SIG-M5 treated with dmso at 0.1 percent for 504 hours (cell line): ENCODE measurements around the gene ADAT2.
A peak's percentile ranks its signal among the peaks of the same experiment; 100 is the strongest.
"Not testable (repeated sequence)": the region's sequence is repeated elsewhere in the genome, so short reads cannot be mapped to it uniquely, and the experiment has no call there.

Experiments used
- DNase-seq: peaks from one replicate; lab custom pipeline; 2025; ENCODE audit not compliant: unreplicated experiment; lab: John Stamatoyannopoulos, UW

The ADAT2 gene

DNA sequence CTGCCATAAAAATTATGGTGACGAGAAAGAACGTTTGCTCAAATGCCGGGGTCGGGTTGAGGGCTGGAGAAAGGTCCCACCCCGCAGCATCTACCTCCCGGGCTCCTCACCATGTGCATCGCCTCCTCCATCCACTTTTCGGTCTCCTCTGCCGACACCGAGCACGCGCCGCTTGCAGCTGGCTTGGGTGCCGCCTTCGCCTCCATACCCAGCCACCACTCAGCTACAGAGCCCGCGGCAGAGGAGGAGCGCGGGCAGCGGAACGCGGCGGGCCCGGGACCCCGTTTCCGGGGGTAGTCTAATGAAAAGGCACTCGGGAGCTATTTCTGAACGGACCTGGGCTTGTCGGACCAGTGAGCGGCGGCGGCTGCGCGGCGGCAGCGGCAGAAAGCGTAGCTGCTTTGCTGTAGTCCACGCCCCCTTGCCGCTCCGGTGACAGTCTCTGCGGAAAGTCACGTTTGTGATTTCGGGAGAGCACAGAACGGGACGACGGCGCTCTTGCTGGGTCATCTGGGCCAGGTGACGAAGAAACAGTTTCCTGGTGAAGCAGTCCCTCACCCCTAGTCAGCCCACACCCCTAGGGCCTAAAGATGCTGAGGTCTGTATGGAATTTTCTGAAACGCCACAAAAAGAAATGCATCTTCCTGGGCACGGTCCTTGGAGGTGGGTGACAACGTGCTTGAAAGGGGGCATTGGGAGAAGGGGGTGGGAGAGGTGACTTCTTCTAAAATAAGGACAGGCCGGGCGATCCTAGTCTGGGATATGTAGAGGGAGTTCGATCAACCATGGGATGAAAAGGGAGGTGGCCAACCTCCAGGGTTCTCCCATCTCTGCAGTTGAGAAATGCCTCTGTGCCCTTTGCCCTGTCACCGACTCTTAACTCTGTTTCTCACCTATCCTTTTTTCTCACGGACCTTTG, at the start of gene ADAT2, which contains the start of gene PEX3:
Gene ADAT2 (minus strand): TSS at position 243 of the 919 bp plus-strand sequence. CDS start 37 bp downstream, at position 206.
Gene PEX3 (plus strand): TSS at position 353 of the 919 bp plus-strand sequence. CDS start 238 bp downstream, at position 591.
- DNase-seq: peak; percentile 95

- no peak for DNase-seq
Measured at GRCh38 chr6:143498428-143498827, 47.9 kb upstream of the ADAT2 start.

- no peak for DNase-seq
Measured at GRCh38 chr6:143496974-143497373, 46.5 kb upstream of the ADAT2 start.

GRCh38 chr6:143490775-143491174, 40.3 kb upstream of the ADAT2 start:
- no peak for DNase-seq

DNA sequence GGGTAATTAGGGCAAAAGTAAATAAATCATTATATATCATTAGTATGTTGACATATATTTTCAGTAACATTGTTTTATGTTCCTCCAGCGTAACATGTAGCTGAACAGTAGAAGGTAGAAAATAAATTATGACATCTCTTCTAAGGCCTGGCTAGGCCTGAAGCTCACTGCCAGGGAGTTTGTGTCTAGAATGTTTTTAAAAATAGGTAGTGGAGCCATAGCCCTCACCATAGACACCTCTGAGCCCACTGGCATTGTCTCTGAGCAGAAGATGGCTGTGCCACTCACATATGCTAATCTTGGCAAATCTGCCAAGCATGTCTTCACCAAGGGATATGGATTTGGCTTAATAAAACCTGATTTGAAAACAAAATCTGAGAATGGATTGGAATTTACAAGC, 39.7 kb upstream of the ADAT2 start:
- no peak for DNase-seq

GRCh38 chr6:143486752-143487151, 36.3 kb upstream of the ADAT2 start:
- DNase-seq: no peak

- no peak for DNase-seq
Measured at GRCh38 chr6:143485967-143486366, 35.5 kb upstream of the ADAT2 start.

DNA sequence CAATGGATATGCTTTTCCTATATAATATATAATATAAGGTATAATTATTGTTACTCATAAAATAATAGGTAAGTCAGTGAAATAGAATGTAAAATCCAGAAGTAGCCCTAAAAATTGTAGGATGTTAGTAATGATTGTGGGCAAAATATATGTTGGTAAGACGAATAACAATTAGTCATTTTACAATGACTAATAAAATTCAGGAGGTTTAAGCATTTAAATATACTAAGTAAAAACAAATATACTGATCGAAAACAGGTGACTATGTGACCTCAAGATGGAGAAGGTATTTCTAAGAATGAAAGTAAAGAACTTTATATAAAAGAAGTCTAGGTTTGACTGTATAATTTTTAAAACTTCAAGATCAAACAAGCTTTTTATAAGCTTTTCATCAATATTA, 32.1 kb upstream of the ADAT2 start:
- DNase-seq: no peak

GRCh38 chr6:143478479-143479062, 28.1 kb upstream of the ADAT2 start:
- no peak for DNase-seq

DNA sequence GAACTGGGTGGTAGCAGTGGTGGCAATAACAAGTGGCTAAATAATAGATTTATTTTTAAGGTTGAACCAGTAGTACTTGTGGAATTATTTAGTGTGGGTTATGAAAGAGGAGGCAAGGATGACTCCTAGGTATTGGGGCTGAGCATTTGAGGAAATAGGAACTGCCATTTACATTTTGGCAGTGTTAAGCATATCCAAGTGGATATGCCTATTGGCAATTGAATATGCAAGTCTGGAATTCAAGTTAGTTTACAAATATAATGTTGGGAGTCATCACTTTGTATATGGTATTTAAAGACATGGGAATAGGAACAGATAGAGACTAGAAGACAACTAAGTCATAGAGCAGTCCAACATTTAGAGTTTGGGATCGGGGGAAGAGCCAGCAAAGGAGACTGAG, 26.1 kb upstream of the ADAT2 start:
- no peak for DNase-seq

- no peak for DNase-seq
Measured at GRCh38 chr6:143471822-143472221, 21.3 kb upstream of the ADAT2 start.

DNA sequence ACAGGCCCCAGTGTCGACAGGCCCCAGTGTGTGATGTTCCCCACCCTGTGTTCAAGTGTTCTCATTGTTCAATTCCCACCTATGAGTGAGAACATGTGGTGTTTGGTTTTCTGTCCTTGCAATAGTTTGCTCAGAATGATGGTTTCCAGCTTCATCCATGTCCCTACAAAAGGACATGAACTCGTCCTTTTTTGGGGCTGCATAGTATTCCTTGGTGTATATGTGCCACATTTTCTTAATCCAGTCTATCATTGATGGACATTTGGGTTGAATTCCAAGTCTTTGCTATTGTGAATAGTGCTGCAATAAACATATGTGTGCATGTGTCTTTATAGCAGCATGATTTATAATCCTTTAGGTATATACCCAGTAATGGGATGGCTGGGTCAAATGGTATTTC, 18.3 kb upstream of the ADAT2 start:
- DNase-seq: not testable (repeated sequence)

DNA sequence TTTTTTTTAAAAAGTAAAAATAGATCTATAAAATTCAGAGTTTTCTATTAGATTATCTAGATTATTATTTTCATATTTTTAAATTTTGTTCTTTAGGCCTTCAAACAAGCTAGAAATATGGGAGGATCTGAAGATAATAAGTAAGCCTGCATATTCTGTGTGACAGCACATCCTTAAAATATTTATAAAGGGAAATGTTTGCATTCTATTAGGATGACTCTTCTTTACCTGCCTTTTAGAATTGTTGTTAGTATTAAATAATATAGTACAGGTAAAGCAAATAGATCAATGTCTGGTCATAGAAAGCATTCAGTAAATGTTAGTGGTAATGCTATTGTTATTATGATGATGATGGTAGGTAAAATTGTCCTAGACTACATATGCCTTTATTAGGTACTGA, 17.5 kb upstream of the ADAT2 start:
- DNase-seq: no peak

GRCh38 chr6:143465546-143465945, 15.1 kb upstream of the ADAT2 start:
- no peak for DNase-seq

- DNase-seq: no peak
Measured at GRCh38 chr6:143457563-143458359, 7.3 kb upstream of the ADAT2 start.

GRCh38 chr6:143451531-143451930, 1.0 kb upstream of the ADAT2 start:
- peak; percentile 51 for DNase-seq

DNA sequence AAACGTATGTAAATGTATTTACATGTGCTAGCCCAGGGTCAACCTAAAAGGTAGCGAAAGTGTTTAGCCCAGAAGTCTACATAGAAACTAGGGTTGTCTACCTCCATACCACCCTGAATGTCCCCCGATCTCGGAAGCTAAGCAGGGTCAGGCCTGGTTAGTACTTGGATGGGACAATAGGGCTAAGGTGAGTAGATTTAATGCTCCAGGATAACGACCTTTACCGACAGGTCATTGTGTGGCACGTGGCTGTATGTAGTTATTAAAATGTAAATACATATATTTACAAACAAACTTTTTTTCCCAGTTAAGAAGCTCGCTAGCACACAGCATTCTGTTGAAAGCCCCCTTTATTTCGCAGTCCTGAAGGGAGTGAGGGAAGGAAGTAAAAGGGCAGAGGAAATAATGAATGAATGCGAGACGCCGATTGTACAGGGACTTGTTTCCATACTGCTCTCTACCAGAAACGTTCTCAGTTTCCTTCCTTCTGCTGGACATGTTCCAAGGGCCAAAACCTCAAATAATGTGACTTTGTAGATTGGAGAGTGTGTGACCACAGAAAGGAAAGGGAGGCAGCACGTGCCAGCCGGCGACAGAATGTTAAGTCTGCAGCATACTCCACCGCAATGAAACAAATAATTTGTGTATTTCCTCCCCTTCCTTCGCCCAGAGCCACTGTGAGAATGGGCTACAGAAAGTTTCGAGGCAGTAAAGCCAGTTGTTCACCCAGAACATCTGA, 612 bp downstream of the ADAT2 start:
- DNase-seq: peak; percentile 45

GRCh38 chr6:143449082-143449713, 1.3 kb downstream of the ADAT2 start:
- DNase-seq: no peak

DNA sequence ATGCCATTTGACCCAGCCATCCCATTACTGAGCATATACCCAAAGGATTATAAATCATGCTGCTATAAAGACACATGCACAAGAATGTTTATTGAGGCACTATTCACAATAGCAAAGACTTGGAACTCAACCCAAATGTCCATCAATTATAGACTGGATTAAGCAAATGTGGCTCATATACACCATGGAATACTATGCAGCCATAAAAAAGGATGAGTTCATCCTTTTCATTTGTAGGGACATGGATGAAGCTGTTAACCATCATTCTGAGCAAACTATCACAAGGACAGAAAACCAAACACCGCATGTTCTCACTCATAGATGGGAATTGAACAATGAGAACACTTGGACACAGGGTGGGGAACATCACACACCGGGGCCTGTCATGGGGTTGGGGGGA, 2.6 kb downstream of the ADAT2 start:
- DNase-seq: not testable (repeated sequence)

DNA sequence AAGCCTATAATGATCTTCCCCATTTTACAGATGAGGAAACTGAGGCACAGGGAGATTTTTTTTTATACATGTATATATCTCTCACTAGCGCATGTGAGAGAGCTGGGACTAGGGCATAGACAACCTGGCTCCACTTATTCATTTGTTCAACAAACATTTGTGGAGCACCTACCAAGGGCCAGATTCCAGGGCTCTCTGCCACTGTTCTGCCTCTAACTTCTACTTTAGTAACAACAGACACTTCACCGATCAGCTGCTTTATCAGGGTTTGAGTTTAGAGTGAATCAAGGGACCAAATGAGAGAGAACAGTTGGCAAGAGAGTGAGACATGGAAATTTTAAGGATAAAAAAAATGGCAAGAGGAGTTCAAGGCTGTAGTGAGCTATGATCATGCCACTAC, 7.4 kb downstream of the ADAT2 start:
- DNase-seq: no peak
